ENCODE measurements around the gene HIGD2A.

DNA sequence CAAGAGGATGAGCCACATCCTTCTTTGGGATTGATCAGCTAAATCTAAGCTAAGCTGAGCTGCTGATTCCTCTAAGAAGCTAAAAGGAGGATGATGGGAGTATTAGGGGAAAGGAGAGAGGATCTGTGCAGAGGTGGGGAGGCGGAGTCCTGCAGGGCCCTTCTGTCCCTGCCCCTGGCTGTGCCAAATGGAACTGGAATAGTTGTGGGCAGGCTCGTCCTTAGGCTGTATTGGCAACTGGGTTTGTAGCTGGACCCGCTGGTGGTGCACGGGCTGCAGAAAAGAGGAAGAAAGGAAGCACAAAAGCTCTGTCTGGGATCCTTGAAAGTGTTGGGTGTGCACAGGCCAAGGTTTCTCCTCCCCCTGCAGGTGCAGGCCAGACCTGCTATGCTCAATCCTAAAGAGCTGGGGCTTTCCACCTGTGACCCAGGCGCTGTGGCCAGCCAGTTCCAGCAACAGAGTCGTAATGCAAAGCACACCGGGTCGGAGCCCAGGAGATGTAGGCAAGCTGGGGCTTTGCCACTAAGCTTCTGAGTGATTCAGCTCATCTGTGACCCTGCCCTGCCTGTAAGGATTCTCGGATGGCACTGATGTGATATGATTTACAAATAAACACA lies 18.0 kb downstream of the HIGD2A start:
- no peak for TF ChIP-seq POLR2AphosphoS5 (IDR thresholded peaks at IDR 0.05; ENCODE audit: insufficient read depth, low read depth, low read length)
- TF ChIP-seq, protein P1, sequence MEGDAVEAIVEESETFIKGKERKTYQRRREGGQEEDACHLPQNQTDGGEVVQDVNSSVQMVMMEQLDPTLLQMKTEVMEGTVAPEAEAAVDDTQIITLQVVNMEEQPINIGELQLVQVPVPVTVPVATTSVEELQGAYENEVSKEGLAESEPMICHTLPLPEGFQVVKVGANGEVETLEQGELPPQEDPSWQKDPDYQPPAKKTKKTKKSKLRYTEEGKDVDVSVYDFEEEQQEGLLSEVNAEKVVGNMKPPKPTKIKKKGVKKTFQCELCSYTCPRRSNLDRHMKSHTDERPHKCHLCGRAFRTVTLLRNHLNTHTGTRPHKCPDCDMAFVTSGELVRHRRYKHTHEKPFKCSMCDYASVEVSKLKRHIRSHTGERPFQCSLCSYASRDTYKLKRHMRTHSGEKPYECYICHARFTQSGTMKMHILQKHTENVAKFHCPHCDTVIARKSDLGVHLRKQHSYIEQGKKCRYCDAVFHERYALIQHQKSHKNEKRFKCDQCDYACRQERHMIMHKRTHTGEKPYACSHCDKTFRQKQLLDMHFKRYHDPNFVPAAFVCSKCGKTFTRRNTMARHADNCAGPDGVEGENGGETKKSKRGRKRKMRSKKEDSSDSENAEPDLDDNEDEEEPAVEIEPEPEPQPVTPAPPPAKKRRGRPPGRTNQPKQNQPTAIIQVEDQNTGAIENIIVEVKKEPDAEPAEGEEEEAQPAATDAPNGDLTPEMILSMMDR (IDR thresholded peaks at IDR 0.05; ENCODE audit: extremely low read depth in 1 of 2, insufficient read depth in 1 of 2, low read depth in 1 of 2, low read length in 2 of 2): no peak
- TF ChIP-seq POLR2A (IDR thresholded peaks at IDR 0.05; ENCODE audit: low read depth, low read length): no peak
- no peak for TF ChIP-seq EZH2 (IDR thresholded peaks at IDR 0.05; ENCODE audit: borderline replicate concordance, low read depth, low read length, severe bottlenecking)
- TF ChIP-seq MAX (IDR thresholded peaks at IDR 0.05; ENCODE audit: insufficient read depth, insufficient read length): no peak
